Measurements from ENCODE around the gene SUB1.
"Not testable (repeated sequence)": the region's sequence is repeated elsewhere in the genome, so short reads cannot be mapped to it uniquely, and the experiment has no call there.

The SUB1 gene
- total RNA-seq, result 165 to 186 reads per million in 2 donors

GRCh38 chr5:32585446-32586275 is at the start of gene SUB1:
SUB1 (plus strand) TSS chr5:32585557; CDS start chr5:32588513, 2,956 bp downstream.
- DNase-seq, result peak; percentile 88

- DNase-seq, result no peak
Measured at GRCh38 chr5:32536246-32536645, 49.1 kb upstream of the SUB1 start.

- not testable (repeated sequence) for DNase-seq
Measured at GRCh38 chr5:32537437-32538029, 47.8 kb upstream of the SUB1 start.

GRCh38 chr5:32538031-32538547 is 47.3 kb upstream of the SUB1 start:
- DNase-seq, result no peak

GRCh38 chr5:32539981-32540845 is 45.1 kb upstream of the SUB1 start:
- DNase-seq, result no peak

- no peak for DNase-seq
Measured at GRCh38 chr5:32541241-32541640, 44.1 kb upstream of the SUB1 start.

GRCh38 chr5:32542216-32543059 is 42.9 kb upstream of the SUB1 start:
- DNase-seq, result no peak

GRCh38 chr5:32543291-32543690 is 42.1 kb upstream of the SUB1 start:
- DNase-seq, result no peak

- no peak for DNase-seq
Measured at GRCh38 chr5:32545102-32545800, 40.1 kb upstream of the SUB1 start.

GRCh38 chr5:32551194-32551593 is 34.2 kb upstream of the SUB1 start:
- no peak for DNase-seq

- DNase-seq, result no peak
Measured at GRCh38 chr5:32551865-32552264, 33.5 kb upstream of the SUB1 start.

GRCh38 chr5:32552491-32552890 is 32.9 kb upstream of the SUB1 start:
- not testable (repeated sequence) for DNase-seq

GRCh38 chr5:32552936-32553335 is 32.4 kb upstream of the SUB1 start:
- no peak for DNase-seq

- DNase-seq, result not testable (repeated sequence)
Measured at GRCh38 chr5:32554181-32554780, 31.1 kb upstream of the SUB1 start.

GRCh38 chr5:32556543-32556942 is 28.8 kb upstream of the SUB1 start:
- not testable (repeated sequence) for DNase-seq

GRCh38 chr5:32559411-32559810 is 25.9 kb upstream of the SUB1 start:
- no peak for DNase-seq

GRCh38 chr5:32559921-32560320 is 25.4 kb upstream of the SUB1 start:
- no peak for DNase-seq

- no peak for DNase-seq
Measured at GRCh38 chr5:32562056-32562455, 23.3 kb upstream of the SUB1 start.

- DNase-seq, result no peak
Measured at GRCh38 chr5:32562843-32563242, 22.5 kb upstream of the SUB1 start.

GRCh38 chr5:32563614-32564013 is 21.7 kb upstream of the SUB1 start:
- no peak for DNase-seq

GRCh38 chr5:32565145-32565544 is 20.2 kb upstream of the SUB1 start:
- no peak for DNase-seq

Data from activated gamma-delta T cell (primary cell).